GM23338 (cell line): Measurements from ENCODE around the gene ENDOV. TPM values are rescaled to one million over a fixed set of nuclear protein-coding genes. Genes with fewer than 3 reads are reported as not detected.

ENCODE experiments used
- ATAC-seq: fragments of 200-7000 bp; cut with Tn5 transposase; 3 replicates; pipeline ENCODE4 v1.9.1; 2020
- DNase-seq: peaks from one replicate; pipeline ENCODE4 v3.0.0-alpha.2; 2015; ENCODE audit warnings: low spot score
- H2AFZ ChIP-seq: fragments of 200-600 bp; sonication (generic); 2 replicates; pipeline ENCODE4 v1.8.0; 2016; ENCODE audit warnings: antibody characterized with exemption, mild to moderate bottlenecking, moderate library complexity
- H3F3A ChIP-seq: fragments of 200-600 bp; sonication (generic); replicated peaks from 2 replicates; pipeline ENCODE4 v1.8.0; 2017; ENCODE audit warnings: antibody characterized with exemption, mixed run types, low read depth
- H3K27ac ChIP-seq: fragments of 200-600 bp; sonication (generic); 2 replicates; pipeline ENCODE4 v1.6.1; 2016; ENCODE audit warnings: low read depth
- H3K27me3 ChIP-seq: fragments of 200-600 bp; sonication (generic); 2 replicates; pipeline ENCODE4 v1.8.0; 2016; ENCODE audit warnings: mild to moderate bottlenecking, mixed run types, moderate library complexity; ENCODE audit not compliant: insufficient read depth
- H3K36me3 ChIP-seq: fragments of 200-600 bp; sonication (generic); 2 replicates; pipeline ENCODE4 v1.8.0; 2016; ENCODE audit warnings: mild to moderate bottlenecking; ENCODE audit not compliant: insufficient read depth
- H3K4me1 ChIP-seq: fragments of 200-600 bp; sonication (generic); 2 replicates; pipeline ENCODE4 v1.8.0; 2016; ENCODE audit warnings: mild to moderate bottlenecking, moderate library complexity; ENCODE audit not compliant: insufficient read depth
- H3K4me2 ChIP-seq: fragments of 200-600 bp; sonication (generic); 2 replicates; pipeline ENCODE4 v1.7.1; 2017; ENCODE audit warnings: mixed run types
- H3K4me3 ChIP-seq: fragments of 200-600 bp; sonication (generic); 2 replicates; pipeline ENCODE4 v1.6.1; 2016; ENCODE audit warnings: mixed run types
- H3K79me2 ChIP-seq: fragments of 200-600 bp; sonication (generic); replicated peaks from 2 replicates; pipeline ENCODE4 v1.8.0; 2017; ENCODE audit warnings: mild to moderate bottlenecking; ENCODE audit not compliant: insufficient read depth
- H3K9me2 ChIP-seq: fragments of 200-600 bp; sonication (generic); 2 replicates; pipeline ENCODE4 v1.8.0; 2017; ENCODE audit not compliant: insufficient read depth
- H4K20me1 ChIP-seq: fragments of 200-600 bp; sonication (generic); replicated peaks from 2 replicates; pipeline ENCODE4 v1.8.0; 2017; ENCODE audit warnings: mild to moderate bottlenecking; ENCODE audit not compliant: insufficient read depth
- H3K27ac Mint-ChIP-seq: 2 replicates; pipeline ENCODE4 v1.8.0; 2020; ENCODE audit warnings: inconsistent platforms, mild to moderate bottlenecking, moderate library complexity, mixed read lengths
- H3K27me3 Mint-ChIP-seq: 3 replicates; pipeline ENCODE4 v1.8.0; 2022; ENCODE audit warnings: low read depth, mild to moderate bottlenecking, moderate library complexity, mixed read lengths, inconsistent platforms; ENCODE audit not compliant: insufficient read depth, poor library complexity
- H3K36me3 Mint-ChIP-seq: 3 replicates; pipeline ENCODE4 v1.8.0; 2021; ENCODE audit warnings: low read depth, mild to moderate bottlenecking, inconsistent platforms, moderate library complexity, mixed read lengths
- H3K4me1 Mint-ChIP-seq: 3 replicates; pipeline ENCODE4 v1.8.0; 2020; ENCODE audit warnings: mild to moderate bottlenecking, inconsistent platforms, mixed read lengths
- H3K4me3 Mint-ChIP-seq: 3 replicates; pipeline ENCODE4 v1.8.0; 2021; ENCODE audit warnings: moderate library complexity, mild to moderate bottlenecking, inconsistent platforms, mixed read lengths
- H3K9me3 Mint-ChIP-seq: 3 replicates; pipeline ENCODE4 v1.8.0; 2020; ENCODE audit warnings: moderate library complexity, mild to moderate bottlenecking, inconsistent platforms, mixed read lengths
- CREB1 ChIP-seq: fragments of 250-450 bp; sonication (Bioruptor Pico); IDR thresholded peaks from 2 replicates; pipeline ENCODE4 v1.5.0; 2020; ENCODE audit warnings: low read depth, mild to moderate bottlenecking, moderate library complexity
- CTCF ChIP-seq, 2 experiments: fragments of 200-600 bp in 1 of 2; sonication (generic) in 1 of 2; conservative IDR thresholded peaks; 2 replicates each; pipeline versions ENCODE4 v1.5.1 to v1.6.1; 2016 to 2017; ENCODE audit warnings: antibody characterized with exemption in 2 of 2, low read depth in 2 of 2, mild to moderate bottlenecking in 2 of 2, moderate library complexity in 1 of 2
- ETS1 ChIP-seq: IDR thresholded peaks from 2 replicates; pipeline ENCODE4 v1.6.1; 2016; ENCODE audit warnings: antibody characterized with exemption
- EZH2phosphoT487 ChIP-seq: fragments of 200-600 bp; sonication (generic); IDR thresholded peaks from one replicate; pipeline ENCODE4 v1.8.1; 2018; ENCODE audit warnings: antibody characterized with exemption; ENCODE audit not compliant: unreplicated experiment
- JUNB ChIP-seq: IDR thresholded peaks from one replicate; pipeline ENCODE4 v1.6.1; 2016; ENCODE audit warnings: antibody characterized with exemption; ENCODE audit not compliant: unreplicated experiment
- NANOG ChIP-seq: IDR thresholded peaks from 2 replicates; pipeline ENCODE4 v1.6.1; 2016; ENCODE audit warnings: antibody characterized with exemption, borderline replicate concordance
- POLR2AphosphoS5 ChIP-seq: IDR thresholded peaks from 2 replicates; pipeline ENCODE4 v1.6.1; 2016; ENCODE audit warnings: antibody characterized with exemption, low read depth
- REST ChIP-seq: IDR thresholded peaks from one replicate; pipeline ENCODE4 v1.6.1; 2018; ENCODE audit warnings: antibody characterized with exemption; ENCODE audit not compliant: unreplicated experiment
- STAT1 ChIP-seq: IDR thresholded peaks from one replicate; pipeline ENCODE4 v1.6.1; 2016; ENCODE audit warnings: antibody characterized with exemption; ENCODE audit not compliant: unreplicated experiment
- ZNF114 ChIP-seq: fragments of 250-450 bp; sonication (Bioruptor Pico); IDR thresholded peaks from 2 replicates; pipeline ENCODE4 v1.5.0; 2020; ENCODE audit warnings: mild to moderate bottlenecking, moderate library complexity
- ZNF331 ChIP-seq: fragments of 250-450 bp; sonication (Bioruptor Pico); IDR thresholded peaks from 2 replicates; pipeline ENCODE4 v1.5.0; 2020; ENCODE audit warnings: low read depth, mild to moderate bottlenecking, moderate library complexity
- ZNF462 ChIP-seq: fragments of 250-450 bp; sonication (Bioruptor Pico); IDR thresholded peaks from 2 replicates; pipeline ENCODE4 v1.5.0; 2020; ENCODE audit warnings: mild to moderate bottlenecking, moderate library complexity
- polyA plus RNA-seq: library from polyadenylated mRNA; unstranded; fragments of >200 nt; fragmentation: Nextera tagmentation; extraction: Ambion mirVana; gene quantifications from 2 replicates; pipeline ENCODE4 v1.2.1, GENCODE V29; 2016
- total RNA-seq: library from RNA; depleted of rRNA; stranded (reverse); fragments of >200 nt; shearing (Covaris generic); gene quantifications from 2 replicates; pipeline ENCODE4 v1.2.3, GENCODE V29; 2014

ENDOV gene
- total and polyA plus RNA-seq, 2 experiments from 2014 or later, result 11.5 to 16.1 TPM

DNA sequence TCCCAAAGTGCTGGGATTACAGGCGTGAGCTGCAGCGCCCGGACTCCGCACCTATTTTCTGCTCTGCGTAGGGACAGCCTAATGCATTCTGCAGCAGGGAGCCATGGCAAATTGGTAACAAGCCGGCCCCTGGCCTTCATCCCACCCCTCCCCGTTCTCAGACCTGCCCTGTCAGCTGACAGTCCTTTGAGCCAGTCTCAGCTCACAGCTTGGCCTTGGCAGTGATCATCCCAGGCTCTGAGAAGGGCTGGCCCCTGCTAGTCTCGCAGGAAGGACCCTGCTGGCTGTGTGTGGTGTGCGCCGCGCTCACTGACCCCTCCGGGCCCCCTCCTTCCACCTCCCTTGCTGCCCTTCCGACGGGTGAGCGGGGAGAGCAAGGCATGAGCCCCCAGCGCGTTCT, 71.7 kb downstream of the ENDOV start:
- Mint-ChIP-seq H3K4me3 (no peak overlapping the region), H3K27ac (no peak overlapping the region), H3K4me1 (peaks cover 13% of the 10 kb centered on the region; the same call in 2 of the 3 replicates), H3K9me3 (no peaks in the 10 kb centered on the region; the same call in 2 of the 3 replicates), H3K36me3 (no peaks in the 10 kb centered on the region), H3K27me3 (peaks cover 33% of the 10 kb centered on the region)
- DNase-seq (no peak), ATAC-seq (peak; percentile 71)
- Histone ChIP-seq H4K20me1 (no peaks in the 10 kb centered on the region), H3K9me2 (no peaks in the 10 kb centered on the region), H3K79me2 (no peaks in the 10 kb centered on the region), H3K4me1 (no peaks in the 10 kb centered on the region), H3K27ac (no peak overlapping the region), H3K4me3 (no peak overlapping the region), H3K4me2 (no peak overlapping the region), H2AFZ (peak overlapping the region; percentile 47; the same call in 1 of the 2 replicates), H3K27me3 (peaks cover 9% of the 10 kb centered on the region), H3K36me3 (no peaks in the 10 kb centered on the region), H3F3A (no peaks in the 10 kb centered on the region)
- no peak for TF ChIP-seq ZNF114
- TF ChIP-seq CTCF (conservative IDR thresholded peaks at IDR 0.05; ENCODE audit: low read depth in 2 of 2), result no peak
- no peak for TF ChIP-seq STAT1
- TF ChIP-seq JUNB, result no peak
- no peak for TF ChIP-seq POLR2AphosphoS5
- TF ChIP-seq NANOG, result no peak
- TF ChIP-seq ETS1, result no peak
- TF ChIP-seq EZH2phosphoT487, result no peak
- no peak for TF ChIP-seq ZNF331 (CRISPR knock-in tag)
- no peak for TF ChIP-seq REST
- TF ChIP-seq ZNF462 (CRISPR knock-in tag), result no peak
- TF ChIP-seq CREB1, result no peak
